NK-92 (cell line): Measurements from ENCODE around the gene RDH5.

ENCODE experiments used
- DNase-seq: peaks from one replicate; lab custom pipeline; 2025; ENCODE audit not compliant: unreplicated experiment; lab: John Stamatoyannopoulos, UW

The RDH5 gene

DNA sequence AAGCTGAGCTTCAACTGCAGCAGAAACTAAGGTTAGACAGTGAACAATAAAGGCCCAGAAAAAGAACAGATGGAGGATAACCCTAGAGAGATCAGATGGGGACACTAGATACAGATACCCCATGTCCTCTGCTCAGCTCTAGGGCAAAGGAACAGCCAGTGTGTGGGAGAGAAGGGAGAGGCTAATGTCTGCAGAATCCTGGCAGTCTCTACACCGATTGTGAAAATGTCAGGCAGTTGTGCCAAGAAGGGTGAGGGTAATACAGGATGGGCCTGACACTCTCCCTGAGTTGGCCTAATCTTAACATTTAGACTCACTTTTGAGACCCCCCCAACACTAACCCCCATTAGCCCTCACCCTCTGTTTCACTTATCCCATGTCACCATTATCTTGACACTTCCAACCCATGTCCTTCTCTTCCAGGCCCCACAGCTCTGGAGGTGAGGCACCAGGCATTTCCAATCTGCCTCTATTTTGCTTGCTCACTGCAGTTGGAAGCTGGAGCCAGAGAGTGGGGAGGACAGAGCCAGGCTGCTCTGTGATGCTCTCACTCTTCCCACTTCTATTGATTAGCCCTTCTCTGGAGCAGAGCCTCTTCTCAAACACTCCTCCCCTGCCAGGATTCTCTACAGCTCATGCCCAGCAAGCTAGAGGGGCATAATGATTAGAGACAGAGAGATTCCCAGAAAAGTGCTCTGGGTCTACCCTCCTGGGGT lies 7.3 kb upstream of the RDH5 start:
- no peak for DNase-seq

DNA sequence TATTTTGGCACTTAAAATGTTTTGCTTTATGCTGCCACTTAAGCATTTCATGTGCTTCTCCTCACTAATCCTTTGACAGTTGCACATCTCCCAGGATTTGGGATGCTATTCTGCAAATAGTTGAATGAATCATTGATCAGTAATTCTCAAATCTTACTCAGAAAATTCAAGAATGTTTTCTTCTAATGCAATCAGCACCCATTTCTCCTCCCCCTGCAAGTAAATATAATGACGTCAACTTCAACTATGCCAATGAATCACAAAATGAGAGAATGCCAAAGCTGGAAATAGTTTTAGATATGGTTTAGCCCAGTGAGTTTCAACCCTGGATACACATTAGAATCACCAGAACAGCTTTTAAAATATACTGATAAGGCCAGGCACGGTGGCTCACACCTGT lies 6.5 kb upstream of the RDH5 start:
- DNase-seq, result no peak

DNA sequence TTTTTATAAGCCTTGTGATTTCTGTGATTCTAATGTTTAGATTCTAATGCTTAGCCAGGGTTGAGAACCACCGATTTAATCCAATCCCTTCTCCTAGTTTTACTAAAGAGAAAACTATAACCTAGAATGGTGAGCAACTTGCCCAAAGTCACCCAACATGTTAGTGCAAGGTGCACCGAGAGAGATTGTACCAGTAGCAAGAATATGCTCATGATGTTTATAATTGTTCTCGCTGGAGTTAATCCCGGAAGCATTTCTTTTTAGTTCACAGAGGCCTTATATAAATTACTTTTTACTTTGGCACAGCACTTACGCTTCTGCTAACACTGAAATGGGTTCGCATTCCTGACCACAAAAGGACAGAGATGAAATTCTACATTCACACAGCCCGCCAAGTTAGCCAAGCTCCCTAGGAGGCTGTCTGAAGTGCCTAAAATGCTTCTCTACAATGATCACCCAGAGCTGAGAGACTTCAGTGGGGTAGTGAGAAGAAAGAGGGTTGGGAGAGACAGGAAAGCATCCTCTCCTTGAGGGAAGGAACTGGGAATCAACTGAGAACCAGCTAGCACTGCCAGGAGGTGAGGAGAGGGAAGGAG lies 4.9 kb upstream of the RDH5 start:
- no peak for DNase-seq

DNA sequence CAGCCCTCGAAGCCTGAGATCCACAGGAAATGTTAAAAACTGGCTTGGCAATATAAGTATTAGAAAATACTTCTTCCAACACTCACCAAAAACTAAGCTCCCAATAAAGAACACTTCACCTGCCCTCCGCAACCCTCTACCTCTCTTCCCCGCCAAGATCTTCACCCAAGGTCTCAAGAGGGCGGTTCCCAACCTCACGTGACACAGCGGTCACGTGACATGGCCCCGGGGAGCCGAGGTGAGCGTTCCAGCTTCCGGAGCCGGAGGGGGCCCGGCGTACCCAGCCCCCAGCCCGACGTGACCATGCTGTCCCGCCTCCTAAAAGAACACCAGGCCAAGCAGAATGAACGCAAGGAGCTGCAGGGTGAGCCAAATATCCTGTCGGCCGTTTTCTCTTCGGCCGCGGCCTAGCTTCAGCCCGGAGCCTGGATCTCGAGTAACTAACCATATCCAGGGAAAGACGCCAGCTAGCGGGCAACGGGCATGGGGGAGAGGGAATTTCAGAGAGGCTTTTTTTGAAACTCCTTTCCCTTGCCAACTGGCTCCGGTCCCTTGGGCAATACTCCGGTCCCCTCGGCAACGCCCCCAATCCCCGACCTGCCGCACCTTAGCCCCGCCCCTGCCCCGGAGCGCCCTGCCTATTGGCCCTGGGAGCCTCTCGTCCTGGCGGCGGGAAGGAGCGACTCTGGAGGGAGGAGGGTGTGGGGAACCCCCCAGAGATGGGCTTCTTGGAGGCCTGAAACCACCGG lies 4.2 kb upstream of the RDH5 start, which contains the start of gene BLOC1S1:
Gene BLOC1S1 (plus strand): TSS at position 214 of the 749 bp plus-strand sequence. CDS start 6 bp downstream, at position 220.
- peak; percentile 70 for DNase-seq

DNA sequence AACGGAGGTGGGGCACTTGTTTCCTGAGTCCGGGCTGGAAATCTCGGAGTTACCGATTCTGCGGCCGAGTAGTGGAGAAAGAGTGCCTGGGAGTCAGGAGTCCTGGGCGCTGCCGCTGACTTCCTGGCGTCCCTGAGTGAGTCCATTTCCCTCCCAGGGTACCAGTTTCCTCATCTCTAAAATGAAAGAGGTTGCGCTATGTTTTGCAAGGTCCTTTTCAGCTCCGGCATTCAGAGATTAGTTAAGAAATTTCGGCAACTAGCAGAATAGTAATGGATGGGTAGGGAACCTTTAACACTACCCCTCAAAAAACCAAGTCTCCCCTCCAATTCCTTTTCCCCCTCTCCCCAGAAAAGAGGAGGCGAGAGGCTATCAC lies 3.6 kb upstream of the RDH5 start:
- no peak for DNase-seq

DNA sequence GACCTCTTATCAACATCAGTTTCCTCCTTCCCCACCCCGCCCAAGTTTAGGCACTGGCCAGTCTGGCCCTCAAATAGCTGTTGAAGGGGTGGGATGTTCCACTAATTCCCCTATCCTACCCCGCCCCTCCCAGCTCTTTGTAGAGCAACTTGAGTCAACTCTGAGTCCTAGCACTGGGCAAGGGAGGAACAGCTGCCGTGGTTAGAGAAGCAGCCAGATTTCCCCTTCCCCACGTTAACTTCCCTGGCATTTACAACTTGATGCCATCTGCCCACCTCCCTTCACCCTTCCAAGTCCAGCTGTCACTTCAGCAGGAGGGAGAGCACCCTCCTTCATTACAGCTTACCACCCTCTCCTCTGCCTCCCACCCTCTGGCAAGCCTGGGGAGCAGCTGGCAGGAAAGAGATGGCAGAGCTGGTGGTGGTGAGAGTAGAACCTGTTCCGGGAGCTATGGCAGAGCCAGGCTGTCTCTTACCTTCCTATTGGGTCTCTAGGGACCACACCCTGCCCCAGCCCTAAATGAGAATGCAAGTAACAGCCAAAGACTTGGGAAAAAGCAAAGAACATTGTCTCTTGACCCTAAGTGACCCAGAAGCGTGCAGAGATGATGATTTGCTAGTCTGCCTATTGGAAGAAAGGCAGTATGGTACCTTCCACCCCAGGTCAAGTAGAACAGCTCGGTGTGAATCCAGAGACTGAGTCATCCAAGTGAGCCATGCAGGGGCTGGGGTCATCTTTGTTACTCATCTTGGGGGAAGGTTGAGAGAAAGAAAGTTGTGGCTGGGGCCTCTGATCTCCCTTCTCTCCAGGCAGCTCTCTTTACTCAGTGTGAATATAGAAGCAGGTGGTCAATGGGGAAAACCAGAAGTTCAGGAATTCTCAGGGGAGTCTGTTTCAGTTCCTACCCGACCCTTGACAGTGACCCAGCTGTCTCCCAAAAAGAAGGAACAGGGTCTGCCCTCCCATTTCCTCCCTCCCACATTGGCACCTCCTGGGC lies 2.9 kb upstream of the RDH5 start:
- no peak for DNase-seq

DNA sequence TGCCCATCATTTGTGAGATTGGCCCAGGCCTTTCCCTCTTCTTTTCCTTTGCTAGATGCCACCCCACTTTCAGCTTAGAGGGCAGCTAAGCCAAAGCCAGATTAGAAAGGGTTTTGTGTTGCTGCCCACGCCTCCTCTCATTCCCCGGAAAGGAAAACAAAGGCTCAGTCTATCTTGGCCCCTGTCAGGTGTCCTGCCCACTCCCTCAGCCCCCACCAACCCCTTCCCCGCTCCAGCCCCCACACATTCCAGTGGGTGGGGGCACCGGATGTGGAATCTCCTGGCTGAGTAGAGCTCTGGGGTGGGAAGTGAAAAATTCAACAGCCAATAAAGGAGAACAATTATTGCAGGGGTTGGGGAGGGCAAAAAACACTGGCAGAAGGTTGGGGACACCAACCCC lies 2.2 kb upstream of the RDH5 start:
- DNase-seq, result no peak

DNA sequence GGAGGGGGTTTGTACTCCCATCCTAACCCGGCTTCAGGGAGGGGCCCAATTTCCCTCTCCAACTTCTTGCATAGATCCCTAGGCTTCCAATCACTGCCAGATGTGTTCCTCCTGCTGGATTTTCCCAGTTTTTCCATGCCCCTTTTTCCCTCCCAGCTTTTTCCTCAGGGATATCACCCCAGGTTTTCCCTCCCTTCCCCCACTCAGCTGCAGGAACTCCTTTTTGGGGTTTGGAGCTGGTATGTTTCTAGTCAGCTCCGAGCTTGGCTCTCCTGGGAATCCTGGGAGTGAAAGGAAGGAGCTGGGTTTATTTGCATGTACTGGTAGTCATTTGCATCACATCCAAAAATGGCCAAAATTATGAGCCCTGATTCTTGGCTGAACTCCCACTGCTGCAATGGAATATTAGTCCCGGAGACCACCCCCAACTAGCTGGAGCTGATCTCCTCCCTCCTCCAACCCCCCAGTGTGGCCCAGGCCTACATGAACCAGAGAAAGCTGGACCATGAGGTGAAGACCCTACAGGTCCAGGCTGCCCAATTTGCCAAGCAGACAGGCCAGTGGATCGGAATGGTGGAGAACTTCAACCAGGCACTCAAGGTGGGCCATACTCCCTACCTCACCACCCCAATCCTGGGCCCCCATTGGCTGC lies 1.4 kb upstream of the RDH5 start:
- DNase-seq, result no peak

DNA sequence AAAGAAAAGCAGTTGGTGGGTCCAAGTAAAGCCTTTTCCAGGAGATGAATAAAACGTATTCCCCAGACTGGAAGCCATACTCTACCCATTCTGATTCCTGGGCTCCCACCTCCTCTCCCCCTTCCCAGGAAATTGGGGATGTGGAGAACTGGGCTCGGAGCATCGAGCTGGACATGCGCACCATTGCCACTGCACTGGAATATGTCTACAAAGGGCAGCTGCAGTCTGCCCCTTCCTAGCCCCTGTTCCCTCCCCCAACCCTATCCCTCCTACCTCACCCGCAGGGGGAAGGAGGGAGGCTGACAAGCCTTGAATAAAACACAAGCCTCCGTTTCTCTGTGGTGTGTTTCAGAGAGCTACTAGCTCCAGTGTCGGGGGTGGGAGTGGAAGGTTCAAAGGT lies 822 bp upstream of the RDH5 start:
- no peak for DNase-seq

DNA sequence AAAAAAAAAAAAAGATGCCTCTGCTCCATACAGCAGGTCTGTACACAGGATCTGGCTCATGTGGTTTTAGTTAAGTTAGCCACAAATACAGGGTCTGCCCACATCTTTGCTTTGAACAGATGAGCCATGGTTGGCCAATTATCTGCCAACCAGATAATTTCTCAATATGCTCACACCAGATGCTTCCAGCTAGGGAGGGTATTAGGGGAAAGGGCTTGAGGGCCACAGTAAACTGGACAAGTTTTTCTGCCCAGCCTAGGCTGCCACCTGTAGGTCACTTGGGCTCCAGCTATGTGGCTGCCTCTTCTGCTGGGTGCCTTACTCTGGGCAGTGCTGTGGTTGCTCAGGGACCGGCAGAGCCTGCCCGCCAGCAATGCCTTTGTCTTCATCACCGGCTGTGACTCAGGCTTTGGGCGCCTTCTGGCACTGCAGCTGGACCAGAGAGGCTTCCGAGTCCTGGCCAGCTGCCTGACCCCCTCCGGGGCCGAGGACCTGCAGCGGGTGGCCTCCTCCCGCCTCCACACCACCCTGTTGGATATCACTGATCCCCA lies 776 bp downstream of the RDH5 start:
- no peak for DNase-seq

DNA sequence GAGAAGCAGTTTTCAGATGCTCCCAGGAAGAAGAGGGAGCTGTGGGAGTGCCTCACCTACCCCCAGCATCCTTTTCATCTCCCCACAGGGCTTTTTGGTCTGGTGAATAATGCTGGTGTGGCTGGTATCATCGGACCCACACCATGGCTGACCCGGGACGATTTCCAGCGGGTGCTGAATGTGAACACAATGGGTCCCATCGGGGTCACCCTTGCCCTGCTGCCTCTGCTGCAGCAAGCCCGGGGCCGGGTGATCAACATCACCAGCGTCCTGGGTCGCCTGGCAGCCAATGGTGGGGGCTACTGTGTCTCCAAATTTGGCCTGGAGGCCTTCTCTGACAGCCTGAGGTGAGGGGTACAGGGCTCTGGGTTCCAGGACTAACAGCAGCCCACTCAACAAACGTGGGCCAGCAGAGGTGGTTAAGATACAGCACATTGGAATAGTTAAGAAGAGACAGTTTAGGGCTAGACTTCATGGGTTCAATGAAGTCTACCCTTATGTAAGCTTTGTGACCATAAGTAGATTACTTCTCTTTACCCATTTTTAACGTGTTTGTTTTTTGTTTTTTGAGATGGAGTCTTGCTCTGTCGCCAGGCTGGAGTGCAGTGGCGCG lies 1.5 kb downstream of the RDH5 start:
- no peak for DNase-seq

DNA sequence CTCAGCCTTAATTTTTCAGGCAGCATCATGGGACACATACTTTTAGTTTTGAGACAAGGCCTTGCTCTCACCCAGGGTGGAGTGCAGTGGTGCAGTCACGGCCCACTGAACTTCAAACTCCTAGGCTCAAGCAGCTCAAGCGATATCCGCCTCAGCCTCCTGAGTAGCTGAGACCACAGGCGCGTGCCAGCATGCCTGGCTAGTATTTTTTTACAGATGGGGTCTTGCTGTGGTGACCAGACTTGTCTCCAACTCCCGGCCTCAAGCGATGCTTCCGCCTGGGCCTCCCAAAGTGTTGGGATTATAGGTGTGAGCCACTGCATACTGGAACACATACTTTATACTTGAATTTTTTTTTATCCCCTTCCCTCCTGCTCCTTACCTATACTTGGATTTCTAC lies 2.8 kb downstream of the RDH5 start:
- no peak for DNase-seq

DNA sequence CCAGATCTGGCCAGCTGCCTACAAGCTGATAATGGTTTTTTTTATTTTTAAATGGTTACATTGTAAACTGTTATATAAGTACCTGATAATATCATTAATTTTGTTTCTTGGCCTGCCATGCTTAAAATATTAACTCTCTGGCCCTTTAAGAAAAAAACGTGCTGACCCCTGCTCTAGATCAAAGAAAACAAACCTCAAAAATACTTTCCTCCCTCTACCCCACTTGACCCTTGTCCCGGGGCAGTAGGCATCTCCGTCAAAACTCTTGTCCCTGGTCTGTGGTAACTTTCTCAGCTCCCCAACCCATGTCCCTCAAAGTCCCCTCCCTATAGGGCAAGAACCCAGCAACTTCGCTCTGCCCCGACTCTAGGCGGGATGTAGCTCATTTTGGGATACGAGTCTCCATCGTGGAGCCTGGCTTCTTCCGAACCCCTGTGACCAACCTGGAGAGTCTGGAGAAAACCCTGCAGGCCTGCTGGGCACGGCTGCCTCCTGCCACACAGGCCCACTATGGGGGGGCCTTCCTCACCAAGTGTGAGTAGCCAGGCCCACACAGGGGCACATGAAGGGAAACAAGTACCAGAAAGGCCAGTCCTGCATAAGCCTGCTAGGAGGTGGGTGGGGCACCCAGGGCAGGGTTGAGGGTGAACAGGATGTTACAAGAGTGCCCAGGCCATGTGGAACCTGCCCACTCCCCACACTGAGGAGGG lies 3.5 kb downstream of the RDH5 start:
- no peak for DNase-seq

DNA sequence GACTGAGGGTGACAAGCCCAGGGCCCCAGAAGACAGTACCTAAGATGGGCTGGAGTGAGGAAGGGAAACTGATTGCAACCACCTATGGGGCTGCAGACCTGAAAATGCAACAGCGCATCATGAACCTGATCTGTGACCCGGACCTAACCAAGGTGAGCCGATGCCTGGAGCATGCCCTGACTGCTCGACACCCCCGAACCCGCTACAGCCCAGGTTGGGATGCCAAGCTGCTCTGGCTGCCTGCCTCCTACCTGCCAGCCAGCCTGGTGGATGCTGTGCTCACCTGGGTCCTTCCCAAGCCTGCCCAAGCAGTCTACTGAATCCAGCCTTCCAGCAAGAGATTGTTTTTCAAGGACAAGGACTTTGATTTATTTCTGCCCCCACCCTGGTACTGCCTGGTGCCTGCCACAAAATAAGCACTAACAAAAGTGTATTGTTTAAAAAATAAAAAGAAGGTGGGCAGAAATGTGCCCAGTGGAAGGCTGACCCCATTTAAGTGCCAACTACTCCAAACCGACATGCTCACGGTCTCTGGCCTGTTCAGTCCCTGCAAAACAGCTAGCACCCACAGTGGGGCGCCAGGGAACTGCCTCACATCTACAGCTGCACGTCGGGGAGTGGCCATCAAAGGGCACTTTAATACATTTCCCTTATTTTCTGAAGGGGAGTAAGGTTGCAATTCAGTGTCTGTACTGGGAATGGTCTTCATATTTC lies 4.2 kb downstream of the RDH5 start:
- no peak for DNase-seq

DNA sequence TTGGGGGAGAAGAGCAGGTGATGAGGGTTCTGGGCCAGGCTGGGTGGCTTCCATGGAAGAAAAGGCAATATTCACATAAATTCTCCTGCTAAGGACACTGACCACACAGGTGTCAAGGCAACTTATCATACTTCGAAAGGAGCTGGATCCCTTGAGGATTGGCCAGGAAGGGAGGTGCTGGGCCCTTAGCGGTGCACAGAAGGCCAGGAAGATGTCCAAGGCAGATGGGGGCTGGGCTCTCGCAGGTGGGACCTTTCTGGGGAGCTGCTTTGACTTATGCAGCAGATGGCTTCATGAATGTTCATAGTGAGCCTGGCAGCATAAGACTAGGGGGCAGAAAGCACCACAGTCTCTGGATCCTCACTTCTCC lies 4.7 kb downstream of the RDH5 start:
- no peak for DNase-seq

DNA sequence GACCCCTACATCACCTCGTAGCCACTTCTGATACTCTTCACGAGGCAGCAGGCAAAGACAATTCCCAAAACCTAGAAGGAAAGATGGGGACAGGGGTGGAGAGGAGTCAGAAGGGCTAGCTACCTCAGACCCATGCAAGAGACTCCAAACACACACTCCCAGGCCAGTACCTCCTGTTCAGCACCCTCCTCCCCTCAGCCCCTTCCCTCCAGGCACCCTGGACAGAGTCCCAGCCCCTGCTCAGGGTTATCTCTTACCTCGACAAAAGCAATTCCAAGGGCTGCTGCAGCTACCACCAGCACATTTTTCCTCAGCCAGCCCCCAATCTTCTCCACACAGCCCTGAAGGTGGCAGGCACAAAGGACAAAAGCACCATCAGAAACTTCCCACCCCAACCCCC lies 5.4 kb downstream of the RDH5 start:
- no peak for DNase-seq

DNA sequence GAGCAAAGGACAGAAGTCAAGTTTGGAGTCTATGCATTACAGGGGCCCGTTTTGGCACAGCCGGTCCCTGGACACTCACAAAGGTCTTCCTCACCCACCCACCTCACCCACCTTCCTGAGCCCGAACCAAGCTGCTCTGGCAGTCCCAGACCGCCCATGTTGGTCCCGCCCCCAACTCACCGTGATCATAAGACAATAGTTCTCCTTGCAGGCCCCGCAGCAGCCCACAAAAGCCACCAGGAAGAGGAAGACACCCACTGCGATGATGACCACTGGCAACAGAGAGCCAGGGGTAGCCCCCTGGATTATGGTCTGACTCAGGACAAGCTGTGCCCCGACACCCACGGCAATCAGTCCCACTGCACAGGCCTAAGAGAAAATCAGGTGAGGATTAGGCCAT lies 6.8 kb downstream of the RDH5 start:
- DNase-seq, result no peak

DNA sequence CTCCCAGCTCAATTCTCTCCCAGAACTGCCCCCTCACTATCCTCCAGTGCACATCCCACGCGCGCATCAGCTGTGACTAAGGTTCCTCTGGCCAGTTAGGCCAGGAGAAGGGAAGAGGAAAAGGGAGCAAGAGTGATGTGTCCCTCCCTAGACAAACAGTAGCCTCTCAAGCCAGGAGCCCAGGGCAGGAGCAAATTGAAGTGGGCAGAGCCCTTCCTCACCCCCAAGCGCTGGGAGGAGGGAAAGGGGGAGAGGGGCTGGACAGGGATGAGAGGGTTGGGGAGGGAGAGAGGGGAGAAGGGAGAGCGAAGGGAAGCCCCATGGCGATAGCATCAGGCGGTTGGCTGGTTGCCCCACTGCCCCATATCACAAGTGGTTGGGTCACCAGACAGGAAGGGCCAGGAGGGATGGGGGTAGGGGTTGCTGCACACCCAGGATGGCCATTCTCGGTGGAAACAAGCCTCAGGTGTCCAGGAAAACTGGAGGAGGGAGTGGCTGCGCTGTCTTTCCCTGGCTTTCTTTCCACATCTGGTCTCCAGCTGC lies 7.5 kb downstream of the RDH5 start:
- DNase-seq, result no peak
